ENCODE measurements around the gene MYPOP.

DNA sequence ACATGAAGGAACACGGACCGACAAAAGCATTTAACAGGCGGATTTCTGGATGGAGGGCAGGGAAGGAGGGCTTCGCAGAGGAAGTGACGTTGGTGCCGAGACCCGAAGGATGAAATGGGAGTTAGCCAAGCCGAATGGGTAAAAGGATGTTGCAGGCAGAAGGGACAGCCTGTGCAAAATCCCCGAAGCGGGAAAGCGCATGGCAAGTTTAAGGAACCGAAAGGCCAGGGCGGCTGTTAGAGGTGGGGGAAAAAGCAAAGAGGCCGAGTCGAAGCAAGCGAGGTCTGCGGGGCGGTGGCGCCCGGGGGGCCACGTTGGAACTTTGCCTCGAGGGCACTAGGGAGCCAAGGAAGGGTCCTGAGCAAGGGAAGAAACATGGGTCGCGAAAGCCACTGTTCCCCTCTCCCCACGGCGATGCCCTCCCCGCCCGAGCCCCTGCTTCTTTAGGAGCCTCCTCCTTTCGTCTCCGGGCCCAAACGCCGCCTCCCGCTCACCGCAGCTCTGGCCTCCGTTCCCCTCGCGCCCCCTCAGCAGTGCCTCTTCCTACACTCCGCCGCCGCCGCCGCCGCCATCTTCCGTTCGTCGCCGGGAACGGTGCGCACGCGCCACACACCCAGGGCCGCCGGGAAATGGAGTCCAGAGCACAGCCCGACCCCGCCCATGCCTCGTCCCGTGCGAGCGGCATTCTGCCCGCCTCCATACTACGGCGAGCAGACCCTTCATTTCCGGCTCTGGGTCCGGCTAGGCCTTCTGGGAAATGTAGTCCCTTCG is 39.7 kb downstream of the MYPOP start, which contains the start of gene SYMPK:
- TF ChIP-seq, protein P1, sequence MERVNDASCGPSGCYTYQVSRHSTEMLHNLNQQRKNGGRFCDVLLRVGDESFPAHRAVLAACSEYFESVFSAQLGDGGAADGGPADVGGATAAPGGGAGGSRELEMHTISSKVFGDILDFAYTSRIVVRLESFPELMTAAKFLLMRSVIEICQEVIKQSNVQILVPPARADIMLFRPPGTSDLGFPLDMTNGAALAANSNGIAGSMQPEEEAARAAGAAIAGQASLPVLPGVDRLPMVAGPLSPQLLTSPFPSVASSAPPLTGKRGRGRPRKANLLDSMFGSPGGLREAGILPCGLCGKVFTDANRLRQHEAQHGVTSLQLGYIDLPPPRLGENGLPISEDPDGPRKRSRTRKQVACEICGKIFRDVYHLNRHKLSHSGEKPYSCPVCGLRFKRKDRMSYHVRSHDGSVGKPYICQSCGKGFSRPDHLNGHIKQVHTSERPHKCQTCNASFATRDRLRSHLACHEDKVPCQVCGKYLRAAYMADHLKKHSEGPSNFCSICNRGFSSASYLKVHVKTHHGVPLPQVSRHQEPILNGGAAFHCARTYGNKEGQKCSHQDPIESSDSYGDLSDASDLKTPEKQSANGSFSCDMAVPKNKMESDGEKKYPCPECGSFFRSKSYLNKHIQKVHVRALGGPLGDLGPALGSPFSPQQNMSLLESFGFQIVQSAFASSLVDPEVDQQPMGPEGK (CRISPR knock-in tag; IDR thresholded peaks at IDR 0.05; ENCODE audit: borderline replicate concordance): no peak
- TF ChIP-seq, protein P2, sequence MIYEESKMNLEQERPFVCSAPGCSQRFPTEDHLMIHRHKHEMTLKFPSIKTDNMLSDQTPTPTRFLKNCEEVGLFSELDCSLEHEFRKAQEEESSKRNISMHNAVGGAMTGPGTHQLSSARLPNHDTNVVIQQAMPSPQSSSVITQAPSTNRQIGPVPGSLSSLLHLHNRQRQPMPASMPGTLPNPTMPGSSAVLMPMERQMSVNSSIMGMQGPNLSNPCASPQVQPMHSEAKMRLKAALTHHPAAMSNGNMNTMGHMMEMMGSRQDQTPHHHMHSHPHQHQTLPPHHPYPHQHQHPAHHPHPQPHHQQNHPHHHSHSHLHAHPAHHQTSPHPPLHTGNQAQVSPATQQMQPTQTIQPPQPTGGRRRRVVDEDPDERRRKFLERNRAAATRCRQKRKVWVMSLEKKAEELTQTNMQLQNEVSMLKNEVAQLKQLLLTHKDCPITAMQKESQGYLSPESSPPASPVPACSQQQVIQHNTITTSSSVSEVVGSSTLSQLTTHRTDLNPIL (CRISPR knock-in tag; IDR thresholded peaks at IDR 0.05; ENCODE audit: low read depth): no peak
- TF ChIP-seq ARNTL (CRISPR knock-in tag; IDR thresholded peaks at IDR 0.05; ENCODE audit: borderline replicate concordance, low read depth) (no peak), ZNF565 (CRISPR knock-in tag; conservative IDR thresholded peaks at IDR 0.05; ENCODE audit: low read depth) (no peak), PPARA (CRISPR knock-in tag; IDR thresholded peaks at IDR 0.05; ENCODE audit: borderline replicate concordance) (no peak)
